ENCODE results near the gene PTBP3.

- no peak for TF ChIP-seq CTCF (IDR thresholded peaks at IDR 0.05; ENCODE audit: low read length)
- TF ChIP-seq EZH2 (IDR thresholded peaks at IDR 0.05; ENCODE audit: borderline replicate concordance, low read length), result no peak
Measured at GRCh38 chr9:112382501-112383364, 49.3 kb upstream of the PTBP3 start.
